ENCODE data around the gene SMURF2. TPM values are rescaled to one million over a fixed set of nuclear protein-coding genes. Genes with fewer than 3 reads are reported as not detected.

The SMURF2 gene
- total RNA-seq, 1 experiment from 2014 or later, result 23.0 TPM

DNA sequence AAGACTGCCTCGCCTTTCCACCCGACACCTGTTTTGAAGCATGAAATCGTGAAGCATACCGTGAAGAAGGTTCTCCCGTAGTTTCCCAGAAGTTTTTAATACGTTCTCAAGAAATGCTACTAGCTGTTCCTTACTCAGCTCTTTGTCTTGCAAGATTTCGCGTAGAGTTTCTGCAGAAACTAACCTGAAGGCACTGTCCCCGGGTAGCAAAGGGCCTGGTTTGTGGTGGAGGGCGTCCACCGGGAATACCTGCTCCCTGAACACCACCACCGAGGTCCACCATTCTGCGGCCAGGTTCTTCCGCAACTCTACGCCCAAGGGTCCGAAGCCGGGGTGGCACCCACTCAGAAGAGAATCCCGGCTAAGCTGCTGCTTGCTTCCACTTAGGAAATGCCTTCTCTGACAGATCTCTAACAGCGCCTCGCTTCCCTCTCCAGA, 165.7 kb downstream of the SMURF2 start:
- Mint-ChIP-seq H3K4me1 (peaks cover 49% of the 10 kb centered on the region), H3K36me3 (peaks cover 52% of the 10 kb centered on the region), H3K9me3 (peaks cover 8% of the 10 kb centered on the region), H3K27ac (peak overlapping the region; percentile 98), H3K27me3 (ENCODE audit: low read depth) (no peaks in the 10 kb centered on the region), H3K4me3 (peak overlapping the region; percentile 100)
- ChIA-PET POLR2A (interaction anchor here (2.7 kb wide), 1 partner anchor 10 kb away, joined by 53 read pairs; the partner anchor contains the start of genes CEP95 and DDX5), CTCF (interaction anchor here (0.6 to 2.7 kb wide), 8 partner anchors 9 to 630 kb away, joined by 3 to 32 read pairs (median 3); partner anchors contain the start of genes CEP95 and DDX5)
- ATAC-seq, result peak; percentile 3
- TF ChIP-seq ATF1 (CRISPR knock-in tag; IDR thresholded peaks at IDR 0.05) (no peak), FOXP4 (CRISPR knock-in tag; IDR thresholded peaks at IDR 0.05) (no peak), TEAD4 (CRISPR knock-in tag; IDR thresholded peaks at IDR 0.05) (no peak), ZNF281 (CRISPR knock-in tag; IDR thresholded peaks at IDR 0.05) (no peak), ZNF416 (CRISPR knock-in tag; IDR thresholded peaks at IDR 0.05) (no peak)
- no peak for DNase-seq (ENCODE audit: low spot score)

Small RNAs within 50 kb of the gene (microRNA-seq; reads per million reads assigned to microRNA genes)
- 5.2 reads per million, percentile 14 among the genes with 10 or more reads in this experiment for gene MIR3064 (ENCODE audit: borderline number of aligned reads)
- not detected for gene MIR5047 (ENCODE audit: borderline number of aligned reads)

Other genes starting within 250 kb of the SMURF2 start
- not detected in 3 replicates for gene MILR1, start 213.2 kb downstream of the SMURF2 start, total RNA-seq (2021)
- gene POLG2, start 165.3 kb downstream of the SMURF2 start, total RNA-seq (2021), result 38.5 to 44.3 TPM (median 42.7 TPM) in 3 replicates
- gene DDX5, start 156.0 kb downstream of the SMURF2 start, total RNA-seq (2021), result 543 to 612 TPM (median 563 TPM) in 3 replicates
- 59.8 to 63.8 TPM (median 59.9 TPM) in 3 replicates for gene CEP95, start 155.3 kb downstream of the SMURF2 start, total RNA-seq (2021)

Measured in WTC11 (cell line).